ENCODE data around the gene ARL14EP.

The ARL14EP gene

DNA sequence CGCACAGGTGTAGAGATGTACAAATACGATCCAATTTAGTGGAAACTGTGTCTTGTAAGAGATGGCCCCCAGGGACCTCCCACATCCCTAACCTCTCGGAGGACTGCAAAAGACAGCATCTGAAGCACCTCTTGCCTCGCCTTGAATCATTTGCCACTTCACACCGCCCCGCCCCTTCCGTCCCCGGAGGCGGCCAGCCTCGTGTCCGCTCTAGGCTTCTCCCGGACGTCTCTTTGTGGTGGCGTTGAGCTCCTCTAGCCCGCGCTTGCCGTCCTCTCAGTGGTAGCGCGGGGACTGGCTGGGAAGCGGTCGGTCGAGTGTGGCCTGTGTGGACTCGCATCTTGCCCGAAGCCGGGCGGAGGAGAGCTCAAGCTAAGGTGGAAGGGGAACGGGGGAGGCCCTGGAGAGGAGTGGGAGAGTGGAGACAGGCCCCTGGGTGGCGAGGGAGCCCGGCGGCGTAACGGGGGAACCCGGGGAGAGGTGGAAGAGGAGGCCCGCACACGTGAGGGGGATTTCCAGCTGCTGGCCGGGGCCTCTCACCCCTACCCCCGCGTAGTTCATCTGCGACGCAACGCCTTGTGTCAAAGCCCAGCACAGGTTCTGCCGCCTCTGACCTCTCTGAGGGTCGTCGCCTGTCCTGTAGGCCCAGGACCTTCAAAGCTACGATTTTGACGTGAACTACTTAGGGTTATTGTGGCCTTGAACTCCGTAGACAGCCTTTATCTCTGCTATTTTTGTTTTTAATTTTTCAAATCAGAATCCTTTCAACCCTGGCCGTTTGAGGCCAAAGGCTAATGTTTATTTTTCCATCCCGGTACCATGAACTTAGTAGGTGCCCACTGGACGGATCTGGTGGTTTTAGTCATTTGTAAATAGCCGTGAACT is at the start of gene ARL14EP:
ARL14EP (plus strand) TSS at position 279 of the 885 bp plus-strand sequence. CDS start 7,845 bp downstream, outside the sequence.
- peak; percentile 92 to 94 for DNase-seq

DNA sequence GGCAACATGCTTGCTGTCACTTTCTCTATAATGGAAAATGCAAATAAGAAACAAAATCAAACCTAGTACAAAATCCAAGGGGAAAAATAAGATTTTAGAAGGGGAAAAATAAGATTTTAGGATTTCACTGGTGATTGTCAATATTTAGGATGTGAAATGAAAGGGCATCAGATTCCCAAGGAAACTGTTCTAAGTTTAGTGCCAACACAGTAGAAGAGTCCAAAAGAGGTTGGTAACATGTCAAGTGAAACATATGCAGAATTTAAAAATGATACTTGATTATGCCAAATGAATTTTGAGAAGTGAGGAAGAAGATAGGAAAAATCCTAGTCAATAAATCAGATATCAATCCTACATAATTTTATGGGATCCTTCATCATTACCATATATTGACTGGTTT is 45.7 kb upstream of the ARL14EP start:
- no peak for DNase-seq

- DNase-seq: no peak
Measured at GRCh38 chr11:30279796-30280195, 43.1 kb upstream of the ARL14EP start.

DNA sequence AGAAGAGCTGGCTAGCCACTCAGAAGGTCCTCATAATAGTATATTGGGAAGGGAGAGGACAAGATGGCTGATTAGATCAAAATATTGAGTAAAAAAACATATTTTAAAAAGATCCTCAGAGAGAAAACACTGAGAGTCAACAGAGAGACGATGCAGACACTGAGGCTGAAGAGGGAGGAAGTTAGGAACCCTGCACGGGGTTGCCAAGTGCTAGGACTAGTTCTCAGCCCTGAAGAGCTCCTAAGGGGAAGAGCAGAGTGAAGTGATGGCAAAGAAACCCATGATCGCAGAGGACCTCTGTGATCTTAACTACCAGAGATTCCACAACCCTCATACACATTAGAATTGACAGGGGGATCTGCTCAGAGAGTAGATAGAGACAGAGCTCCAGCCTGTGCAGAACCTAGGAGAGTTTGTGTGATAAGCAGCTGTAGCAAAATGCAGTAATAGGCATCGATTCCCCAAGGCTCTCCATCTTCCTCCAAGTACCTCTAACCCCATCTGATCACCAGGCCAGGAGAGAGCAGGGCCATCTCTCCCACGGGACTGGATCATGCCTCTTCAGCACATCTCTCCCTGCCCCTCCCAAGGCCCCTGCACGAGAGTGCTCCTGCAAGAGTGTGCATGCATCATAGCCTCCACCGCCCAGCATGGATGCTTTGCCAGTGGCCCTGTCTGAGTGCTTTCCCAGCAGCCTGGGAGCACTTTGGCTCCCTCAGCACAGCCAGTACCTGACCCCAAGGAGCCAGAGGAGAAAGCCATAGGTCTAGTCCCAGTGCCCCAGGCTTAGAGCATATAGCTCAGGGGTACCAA is 41.2 kb upstream of the ARL14EP start:
- no peak for DNase-seq

DNA sequence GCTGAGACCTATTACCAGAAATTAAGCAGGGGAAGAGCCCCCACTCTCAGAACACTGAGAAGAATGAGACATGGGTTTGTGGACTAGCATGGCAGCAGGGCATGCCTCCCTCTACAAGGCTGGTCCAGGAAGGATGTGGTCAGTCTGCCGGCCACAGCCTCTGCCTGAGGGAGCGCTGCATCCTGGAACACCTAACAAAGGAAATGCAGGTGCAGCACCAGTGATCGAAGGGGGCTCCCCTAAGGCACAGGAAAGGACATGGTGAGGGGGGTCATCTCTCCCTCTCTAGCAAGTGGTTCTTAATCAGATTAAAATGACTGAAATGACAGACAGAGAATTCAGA is 40.6 kb upstream of the ARL14EP start:
- peak; percentile 32 to 41 for DNase-seq

DNA sequence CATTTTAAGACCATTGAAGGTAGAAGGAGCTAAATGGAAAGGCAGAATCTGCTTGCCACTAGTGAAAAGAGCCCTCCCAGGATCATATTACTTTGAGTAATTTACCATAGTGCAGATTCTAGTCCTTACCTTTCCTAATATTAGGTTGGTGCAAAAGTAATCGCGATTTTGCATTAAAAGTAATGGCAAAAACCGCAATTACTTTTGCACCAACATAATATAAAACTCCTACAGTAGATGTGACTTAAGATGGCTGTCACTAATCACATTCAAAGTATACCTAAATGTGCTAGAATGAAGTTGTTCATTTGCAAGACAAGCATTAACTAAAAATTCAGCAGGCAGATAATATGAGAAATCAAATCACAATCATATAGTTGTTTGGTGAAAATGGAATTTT is 38.1 kb upstream of the ARL14EP start:
- no peak for DNase-seq

DNA sequence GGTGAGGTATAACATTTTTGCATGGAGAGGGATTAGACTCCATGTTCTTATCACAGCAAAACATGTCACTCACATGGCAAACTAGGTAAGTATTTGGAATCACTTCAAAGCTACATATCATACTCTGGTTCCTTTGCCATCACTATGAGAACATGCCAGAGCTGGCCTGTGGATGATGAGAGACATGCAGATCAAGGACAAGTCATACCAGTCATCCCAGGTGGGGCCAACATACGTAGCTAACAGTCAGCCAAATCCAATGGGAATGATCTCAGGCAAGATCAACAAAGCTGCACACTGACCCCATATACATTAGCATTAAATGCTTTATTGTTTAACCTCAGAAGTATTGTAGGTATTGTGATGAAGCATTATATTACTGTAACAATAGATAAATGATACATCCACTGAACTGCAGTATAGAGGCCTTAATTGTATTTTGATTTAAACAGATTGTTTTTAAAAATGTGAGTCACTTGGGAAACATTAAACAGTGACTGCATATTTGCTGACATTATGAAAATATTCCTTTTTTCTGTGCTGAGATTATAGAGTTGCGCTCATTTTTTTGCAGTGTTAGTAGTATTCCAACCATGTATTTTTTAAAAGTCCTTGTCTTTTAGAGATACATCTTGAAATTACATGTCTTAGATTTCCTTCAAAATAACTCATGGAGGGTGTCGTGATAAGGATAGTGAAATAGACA is 37.3 kb upstream of the ARL14EP start:
- DNase-seq: no peak

- DNase-seq: no peak
Measured at GRCh38 chr11:30291331-30291730, 31.6 kb upstream of the ARL14EP start.

- no peak for DNase-seq
Measured at GRCh38 chr11:30292545-30292944, 30.4 kb upstream of the ARL14EP start.

DNA sequence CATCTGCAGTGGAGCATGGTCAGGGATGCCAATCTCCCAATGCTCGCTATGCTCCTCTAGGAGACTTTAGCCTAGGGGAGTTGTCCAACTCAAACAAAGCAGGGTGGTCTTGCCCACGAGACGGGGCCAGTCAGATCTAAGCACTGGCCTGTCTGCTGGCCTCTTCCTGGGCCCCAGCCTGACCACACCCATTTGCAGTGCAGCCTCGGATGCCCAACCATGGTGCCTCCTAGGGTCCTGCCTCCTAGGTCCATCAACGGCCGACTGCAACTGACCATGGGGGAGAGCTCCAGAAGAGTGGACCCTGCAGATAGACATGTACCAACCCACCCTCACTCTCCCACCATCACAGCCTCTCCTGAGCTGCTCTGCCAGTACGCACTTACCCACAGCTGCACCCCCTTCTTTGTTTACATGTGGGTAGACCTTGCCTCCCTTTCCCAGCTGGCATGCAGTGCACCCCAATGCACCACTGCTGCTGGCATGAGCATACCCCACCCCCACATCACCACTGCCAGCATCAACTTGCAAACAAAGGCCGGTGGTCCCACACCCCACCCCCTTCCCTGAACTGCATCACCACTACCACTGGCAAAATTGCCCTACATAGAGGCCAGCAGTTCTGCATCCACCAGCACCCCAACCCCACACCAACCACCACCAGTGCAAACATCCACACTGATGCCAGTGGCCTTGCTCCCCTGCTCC is 27.6 kb upstream of the ARL14EP start:
- no peak for DNase-seq

DNA sequence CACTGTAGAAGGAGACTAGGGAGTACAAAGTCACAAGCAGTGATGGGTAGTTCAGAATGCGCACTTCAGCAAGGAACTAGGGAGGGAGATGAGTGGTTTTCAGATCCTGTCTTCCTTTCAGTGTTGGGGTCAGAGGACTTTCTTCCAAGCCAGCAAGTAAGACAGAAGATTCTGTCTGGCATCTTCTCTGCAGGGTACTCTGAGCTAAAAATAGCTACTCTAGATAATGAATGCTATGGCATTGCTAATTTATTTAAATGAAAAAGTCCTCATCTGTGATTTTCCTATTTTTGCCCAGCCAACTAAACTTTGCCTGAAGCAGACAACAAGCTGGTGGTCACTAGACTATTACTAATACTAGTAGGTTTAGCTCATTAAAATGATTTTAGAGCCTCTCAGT is 18.3 kb upstream of the ARL14EP start:
- no peak for DNase-seq

- DNase-seq: no peak
Measured at GRCh38 chr11:30310623-30311022, 12.3 kb upstream of the ARL14EP start.

GRCh38 chr11:30311189-30311588 is 11.7 kb upstream of the ARL14EP start:
- no peak for DNase-seq

GRCh38 chr11:30312243-30312642 is 10.7 kb upstream of the ARL14EP start:
- no peak for DNase-seq

DNA sequence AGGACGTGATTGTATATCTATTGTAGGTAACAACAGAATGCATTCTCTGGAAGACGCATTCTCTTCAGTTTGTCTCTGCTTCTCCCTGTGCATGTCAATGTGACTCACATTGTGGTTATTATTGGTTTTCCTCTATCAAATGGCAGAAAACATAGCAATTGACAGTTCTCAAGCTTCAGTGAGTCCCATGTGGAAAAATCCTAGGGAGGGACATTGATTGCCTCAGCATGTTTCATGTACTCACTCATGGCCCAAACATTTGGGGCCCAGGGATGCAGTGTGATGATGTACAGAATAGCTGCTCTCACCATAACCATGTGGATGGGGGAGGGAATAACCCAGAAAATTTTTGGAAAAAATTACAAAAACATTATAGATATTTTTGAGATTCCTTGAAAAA is 9.3 kb upstream of the ARL14EP start:
- DNase-seq: no peak

GRCh38 chr11:30314625-30315024 is 8.3 kb upstream of the ARL14EP start:
- DNase-seq: no peak

DNA sequence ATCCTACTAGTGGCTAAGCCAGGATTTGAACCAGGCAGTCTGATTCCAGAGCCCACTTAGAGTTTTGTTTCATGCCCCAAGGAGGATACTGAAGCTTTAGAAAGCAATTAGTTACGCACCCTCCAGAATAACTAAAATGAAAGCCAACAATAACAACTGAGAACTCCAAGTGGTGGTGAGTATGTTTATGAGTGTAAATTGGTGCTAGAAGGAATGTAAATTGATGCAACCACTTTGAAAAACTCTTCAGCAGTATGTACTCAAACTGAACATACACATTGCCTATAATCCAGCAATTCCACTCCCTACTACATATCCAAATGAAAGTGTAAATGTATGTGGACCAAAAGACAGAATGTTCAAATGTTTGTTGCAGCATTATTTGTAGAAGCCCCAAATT is 6.7 kb upstream of the ARL14EP start:
- no peak for DNase-seq

GRCh38 chr11:30317030-30317429 is 5.9 kb upstream of the ARL14EP start:
- no peak for DNase-seq

- no peak for DNase-seq
Measured at GRCh38 chr11:30321321-30321720, 1.6 kb upstream of the ARL14EP start.

DNA sequence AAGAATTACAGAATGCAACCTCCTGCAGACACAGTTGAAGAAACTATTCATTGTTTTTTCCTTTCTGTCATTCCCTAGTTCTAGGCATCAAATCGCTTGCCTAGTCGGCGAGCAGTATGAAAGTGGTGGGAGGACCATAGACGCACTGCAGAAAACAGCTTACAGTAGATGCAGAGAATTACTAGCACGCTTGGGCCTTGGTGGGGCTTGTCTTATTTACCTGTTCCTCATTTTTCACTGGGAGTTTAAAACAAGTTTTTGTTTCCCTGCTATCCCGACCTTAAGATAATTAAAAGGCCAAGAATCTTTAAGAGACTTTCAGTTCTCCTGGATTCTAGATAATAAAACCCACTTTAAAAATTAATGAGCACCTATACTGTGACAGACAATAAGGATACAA is 713 bp upstream of the ARL14EP start:
- no peak for DNase-seq

DNA sequence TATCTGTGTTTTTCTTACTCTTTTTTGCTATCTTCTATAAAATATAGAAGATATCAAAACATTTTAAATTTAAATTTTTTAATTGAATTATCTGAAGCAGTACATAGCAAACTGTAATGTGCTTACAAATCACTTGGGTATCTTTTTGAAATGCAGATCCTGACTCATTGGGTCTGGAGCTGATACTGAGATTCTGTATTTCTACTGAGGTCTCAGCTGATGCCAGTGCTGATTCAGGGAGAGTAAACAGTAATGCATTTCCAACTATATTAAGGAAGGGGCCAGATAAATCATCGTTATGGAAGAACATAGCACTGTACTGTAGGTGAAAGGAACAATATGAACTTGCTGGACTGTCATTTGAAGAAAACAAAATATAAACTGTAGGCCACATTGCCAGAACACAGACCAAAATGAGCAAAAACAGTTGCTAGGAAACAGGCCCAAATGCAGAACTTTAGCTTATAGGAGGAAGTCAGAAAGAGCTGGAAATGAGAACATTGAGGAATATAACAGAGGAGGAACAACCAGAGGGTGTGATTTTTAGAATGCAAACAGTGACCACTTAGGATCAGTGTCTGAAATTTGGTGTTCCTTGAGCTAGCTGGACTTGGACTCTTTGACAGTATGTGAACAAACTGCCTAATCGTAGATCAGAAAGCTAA is 3.3 kb downstream of the ARL14EP start:
- no peak for DNase-seq

DNA sequence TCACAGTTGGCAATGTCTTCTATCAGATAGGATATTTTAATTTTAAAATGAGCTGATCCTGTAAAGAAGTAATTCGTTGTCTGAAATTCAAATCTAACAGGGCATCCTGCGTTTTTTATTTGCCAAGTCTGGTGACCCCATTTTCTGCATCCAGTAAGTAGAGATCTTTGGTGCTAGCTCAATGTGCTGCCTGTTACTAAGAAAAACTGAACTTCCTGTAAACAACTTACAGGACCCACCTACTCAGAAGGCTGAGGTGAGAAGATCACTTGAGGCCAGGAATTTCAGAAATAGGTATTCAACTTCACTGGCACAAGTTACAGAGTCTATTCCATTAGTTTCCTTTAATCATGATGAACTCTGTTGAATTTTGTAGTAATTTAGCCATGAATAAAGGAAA is 4.0 kb downstream of the ARL14EP start:
- no peak for DNase-seq
